GM21528 (cell line): ENCODE results near the gene PEX11G.

Experiments
- ATAC-seq: cut with Tn5 transposase; IDR thresholded peaks from one replicate; pipeline ENCODE4 v1.9.1; 2021; ENCODE audit warnings: mild to moderate bottlenecking, moderate library complexity; ENCODE audit not compliant: unreplicated experiment, low FRiP score

PEX11G gene

DNA sequence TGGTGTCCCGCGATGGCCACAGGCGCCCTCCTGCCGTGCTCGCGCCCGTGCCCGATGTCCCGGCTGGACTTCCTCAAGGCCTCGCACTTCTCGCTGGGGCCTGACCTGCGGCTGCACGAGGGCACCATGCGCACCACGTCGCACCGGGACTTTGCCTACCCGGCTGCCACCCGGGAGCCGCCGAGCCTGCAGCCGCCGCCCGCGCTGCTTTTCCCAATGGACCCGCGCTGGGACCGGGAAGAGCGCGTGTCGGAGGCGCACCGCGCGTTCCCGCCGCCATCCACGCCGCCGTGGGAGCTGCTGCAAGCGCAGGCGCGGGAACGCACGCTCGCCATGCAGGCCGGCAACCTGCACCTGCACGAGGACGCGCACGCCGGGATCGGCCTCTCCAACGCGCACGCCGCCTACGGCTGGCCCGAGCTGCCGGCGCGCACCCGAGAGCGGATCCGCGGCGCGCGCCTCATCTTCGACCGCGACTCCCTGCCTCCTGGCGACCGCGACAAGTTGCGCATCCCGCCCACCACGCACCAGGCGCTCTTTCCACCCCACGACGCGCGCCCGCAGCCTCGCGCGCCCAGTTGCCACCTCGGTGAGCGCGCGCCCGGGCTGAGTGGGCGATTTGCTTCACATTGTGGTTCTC is 12.1 kb upstream of the PEX11G start:
- no peak for ATAC-seq

GRCh38 chr19:7497292-7497691 is 8.5 kb upstream of the PEX11G start:
- no peak for ATAC-seq

GRCh38 chr19:7494416-7495098 is 5.7 kb upstream of the PEX11G start:
- ATAC-seq, result no peak

GRCh38 chr19:7492558-7492957 is 3.7 kb upstream of the PEX11G start:
- ATAC-seq, result no peak

DNA sequence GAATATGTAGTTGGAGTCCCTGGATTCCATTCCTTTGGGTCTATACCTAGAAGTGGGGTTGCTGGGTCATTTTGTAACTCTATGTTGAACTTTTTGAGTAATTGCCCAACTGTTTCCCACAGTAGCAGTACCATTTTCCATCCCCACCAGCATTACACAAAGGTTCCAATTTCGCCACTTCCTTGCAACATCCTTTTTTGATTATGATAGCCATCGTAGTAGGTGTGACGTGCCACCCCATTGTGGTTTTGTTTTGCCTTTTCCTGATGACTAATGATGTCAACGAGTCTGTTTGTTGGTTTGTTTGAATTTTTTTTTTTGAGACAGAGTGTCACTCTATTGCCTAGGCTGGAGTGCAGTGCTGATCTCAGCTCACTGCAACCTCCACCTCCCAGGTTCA is 3.3 kb upstream of the PEX11G start:
- ATAC-seq, result no peak

DNA sequence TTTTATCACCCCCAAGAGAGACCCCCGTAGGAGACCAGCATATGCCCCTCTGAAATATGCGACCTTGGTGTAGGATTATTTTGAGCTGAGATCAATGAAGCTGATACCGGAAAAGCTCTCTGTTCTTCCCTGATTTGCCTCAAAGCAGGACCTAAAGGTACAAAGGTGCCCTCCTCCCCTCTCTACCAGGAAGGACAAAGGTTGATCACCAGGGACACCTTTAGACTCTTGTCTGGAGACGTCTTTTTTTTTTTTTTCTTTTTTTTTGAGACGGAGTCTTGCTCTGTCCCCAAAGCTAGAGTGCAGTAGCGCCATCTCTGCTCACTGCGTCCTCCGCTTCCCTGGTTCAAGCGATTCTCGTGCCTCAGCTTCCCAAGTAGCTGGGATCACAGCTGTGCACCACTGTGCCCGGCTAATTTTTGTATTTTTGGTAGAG is 792 bp upstream of the PEX11G start:
- ATAC-seq, result no peak

DNA sequence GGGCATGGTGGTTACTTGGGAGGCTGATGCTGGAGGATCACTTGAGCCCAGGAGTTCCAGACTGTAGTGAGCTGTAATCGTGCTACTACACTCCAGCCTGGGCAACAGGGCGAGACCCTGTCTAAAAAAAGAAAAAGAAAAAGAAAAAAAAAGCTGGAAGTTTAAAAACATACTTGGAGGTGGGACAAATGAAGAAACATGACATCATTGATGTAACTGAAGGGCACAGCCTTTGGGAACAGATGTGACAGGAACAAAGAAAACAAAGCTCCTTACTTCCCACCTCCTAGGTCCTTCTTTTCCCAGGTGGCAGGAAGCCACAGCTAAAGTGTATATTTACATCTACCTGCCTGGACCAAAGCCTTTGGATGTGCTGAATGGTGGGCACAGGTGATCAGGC is 1.9 kb downstream of the PEX11G start:
- no peak for ATAC-seq

DNA sequence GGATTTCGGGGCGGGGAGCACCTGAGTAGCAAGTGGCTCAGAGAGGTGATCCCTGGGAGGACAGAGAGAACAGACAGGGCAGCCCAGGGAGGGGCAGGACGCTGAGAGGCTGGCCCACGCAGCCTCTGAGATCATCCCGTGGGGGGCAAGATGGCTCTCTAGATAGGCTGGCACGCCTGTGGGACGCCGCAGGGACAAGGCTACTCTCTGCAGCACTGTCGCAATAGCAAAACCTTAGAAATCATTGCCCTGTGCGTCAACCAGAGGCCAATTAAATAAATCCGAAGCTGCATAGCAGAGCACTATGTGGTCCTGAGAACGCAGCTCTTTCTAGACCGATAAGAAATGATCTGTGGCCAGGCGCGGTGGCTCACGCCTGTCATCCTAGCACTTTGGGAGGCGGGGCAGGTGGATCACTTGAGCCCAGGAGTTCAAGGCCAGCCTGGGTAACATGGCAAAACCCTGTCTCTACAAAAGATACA is 5.1 kb downstream of the PEX11G start:
- ATAC-seq, result no peak

DNA sequence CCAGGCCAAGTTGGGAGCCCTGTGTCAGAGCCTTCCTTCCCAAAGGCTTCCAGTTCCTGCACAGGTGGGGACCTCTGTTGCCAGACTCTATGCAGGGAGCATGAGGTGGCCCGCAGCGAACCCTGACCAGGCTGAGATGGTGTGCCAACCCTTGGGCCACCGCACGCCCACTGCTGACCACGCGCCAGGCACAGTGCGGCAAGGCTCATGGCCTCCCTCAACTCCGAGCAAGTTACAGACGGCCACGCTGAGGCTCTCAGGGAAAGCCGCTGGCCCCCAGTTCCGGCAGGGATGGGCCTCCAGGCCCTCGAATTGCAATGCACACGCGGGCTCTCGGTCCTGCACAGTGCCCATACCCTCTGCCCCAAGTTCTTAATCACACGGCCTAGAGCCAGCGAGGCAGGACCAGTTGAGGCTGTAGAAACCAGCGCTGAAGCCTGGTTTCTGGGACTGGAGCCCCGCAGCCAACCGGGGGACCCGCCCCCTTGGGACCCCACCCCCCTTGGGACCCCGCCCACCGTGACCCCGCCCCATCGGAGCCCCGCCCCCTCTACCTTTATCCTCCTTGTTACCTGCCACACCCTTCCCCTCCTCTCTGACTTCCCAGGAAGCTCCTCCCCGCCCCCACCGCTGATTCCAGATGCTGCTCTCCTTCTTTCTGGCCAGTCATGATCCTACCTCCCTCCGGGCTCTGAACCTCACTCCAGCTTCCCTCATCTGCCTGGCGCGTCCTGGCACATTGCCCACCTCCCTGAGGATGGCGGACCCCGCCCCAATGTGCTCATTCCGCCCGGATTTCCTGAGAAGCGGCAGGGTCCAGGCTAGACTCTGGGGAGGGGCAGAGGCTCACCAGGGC is 6.0 kb downstream of the PEX11G start:
- no peak for ATAC-seq

- ATAC-seq, result no peak
These were observed 7.9 kb downstream of the PEX11G start for GRCh38 chr19:7480970-7481255.

DNA sequence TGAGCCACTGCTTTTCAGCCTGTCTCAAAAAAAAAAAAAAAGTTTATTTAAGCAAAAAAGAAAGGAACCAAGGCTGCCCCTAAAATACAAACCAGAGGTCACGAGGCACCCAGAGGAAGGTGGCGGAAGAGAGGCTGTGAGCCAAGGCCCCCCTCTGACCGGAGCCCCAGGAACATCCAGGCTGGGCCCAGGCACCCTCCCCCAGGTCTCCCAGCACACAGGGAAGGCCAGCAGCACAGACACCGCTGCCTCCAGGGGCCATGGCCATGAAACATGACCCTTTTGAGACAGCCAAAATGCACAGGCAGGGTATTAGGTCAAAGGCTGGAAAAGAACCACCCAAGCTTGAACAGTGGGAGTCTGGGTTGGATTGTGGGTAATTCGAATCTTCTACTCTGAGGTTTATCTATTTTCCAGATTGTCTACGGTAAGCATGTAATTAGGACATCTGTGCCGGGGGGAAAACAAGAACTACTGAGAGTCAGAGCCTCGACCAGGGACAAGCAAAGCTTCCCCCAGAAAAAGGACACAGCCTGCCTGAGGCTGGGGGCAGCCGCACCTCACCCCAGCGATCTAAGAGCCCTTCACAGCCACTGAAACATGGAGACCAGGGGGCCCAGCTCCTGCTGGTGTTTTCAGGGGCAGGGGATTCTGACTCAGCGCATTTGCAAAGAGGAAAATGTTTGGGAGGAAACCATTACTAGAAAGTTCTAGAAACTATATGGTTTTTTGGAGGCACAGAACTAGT is 8.4 kb downstream of the PEX11G start:
- no peak for ATAC-seq

- no peak for ATAC-seq
These were observed 10.0 kb downstream of the PEX11G start for GRCh38 chr19:7478843-7479227.

DNA sequence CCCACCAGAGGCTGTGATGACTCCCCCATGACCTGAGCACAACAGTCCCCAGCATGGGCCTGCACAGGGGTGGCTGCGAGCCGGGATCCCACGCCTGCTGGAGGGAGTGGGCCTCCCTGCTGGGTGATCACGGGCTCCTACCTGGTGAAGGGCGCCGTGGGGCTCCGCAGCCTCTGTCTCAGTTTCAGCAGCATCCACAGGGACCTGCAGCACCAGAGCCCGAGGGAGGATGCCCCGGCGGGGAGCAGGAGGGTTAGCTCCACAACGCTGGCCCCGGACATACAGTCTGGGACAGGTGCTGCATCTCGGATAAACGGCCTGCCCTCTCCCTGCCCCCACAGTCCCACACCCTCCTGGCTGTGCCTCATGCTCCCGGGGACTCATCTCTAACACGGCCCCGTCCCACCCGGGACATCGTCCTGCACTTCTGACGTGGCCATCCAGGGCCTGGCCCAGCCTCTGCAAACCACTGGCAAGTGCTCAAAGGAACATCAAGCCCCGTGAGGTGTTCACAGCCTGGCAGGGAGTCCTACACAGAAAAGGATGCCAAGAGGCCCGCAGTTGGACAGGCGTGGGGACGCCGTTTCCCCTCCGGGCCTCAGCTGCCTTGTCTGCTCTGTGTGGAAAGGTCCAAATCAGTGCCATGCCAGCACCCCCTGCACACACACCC is 10.5 kb downstream of the PEX11G start:
- ATAC-seq, result no peak

DNA sequence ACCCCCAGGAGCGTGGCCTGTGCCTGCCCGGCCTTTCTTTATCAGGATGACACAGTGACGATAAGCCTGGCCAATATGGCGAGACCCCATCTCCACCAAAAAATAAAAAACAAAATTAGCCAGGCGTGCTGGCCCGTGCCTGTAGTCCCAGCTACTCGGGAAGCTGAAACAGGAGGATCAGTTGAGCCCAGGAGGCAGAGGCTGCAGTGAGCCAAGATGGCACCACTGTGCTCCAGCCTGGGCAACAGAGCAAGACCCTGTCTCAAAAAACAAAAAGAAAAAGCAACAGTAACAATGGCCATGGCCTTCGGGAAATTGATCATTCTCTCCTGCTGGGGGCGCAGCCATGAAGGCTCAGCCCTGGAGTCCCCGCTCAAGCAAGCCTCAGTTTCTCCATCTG is 11.1 kb downstream of the PEX11G start:
- no peak for ATAC-seq

DNA sequence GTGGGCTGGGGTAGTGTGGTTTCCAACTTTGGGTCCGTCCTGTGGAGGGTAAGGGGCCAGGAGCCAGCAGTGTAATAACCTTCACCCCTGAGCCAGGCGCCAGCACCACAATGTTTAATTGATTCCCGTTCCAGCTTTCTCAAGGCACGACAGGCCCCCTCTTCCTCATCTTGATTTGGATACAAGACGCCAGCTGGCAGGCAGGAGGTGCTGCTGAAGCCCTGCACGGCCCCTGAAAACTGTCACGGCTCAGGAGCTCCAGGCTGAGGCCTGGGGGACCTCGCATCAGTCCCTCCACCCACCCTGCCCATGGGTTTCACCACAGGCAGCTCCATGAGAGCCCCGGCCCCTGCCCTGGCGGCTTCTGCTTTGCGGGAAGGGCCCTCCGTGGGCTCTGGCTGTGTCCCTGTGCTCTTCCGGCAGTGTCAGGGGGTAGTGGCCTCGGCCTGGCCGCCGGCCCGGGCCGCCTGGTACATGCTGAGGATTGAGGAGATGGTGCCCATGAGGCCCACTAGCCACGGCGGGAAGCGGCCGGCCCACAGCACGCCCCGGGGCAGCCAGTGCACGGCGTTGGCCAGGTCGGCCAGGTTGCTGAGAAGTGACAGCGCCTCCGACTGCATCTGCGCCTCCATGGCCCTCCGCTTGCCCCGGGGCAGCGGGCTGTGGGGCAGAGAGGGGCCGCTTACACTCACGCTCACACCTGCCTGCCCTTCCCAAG is 11.9 kb downstream of the PEX11G start:
- ATAC-seq, result no peak

DNA sequence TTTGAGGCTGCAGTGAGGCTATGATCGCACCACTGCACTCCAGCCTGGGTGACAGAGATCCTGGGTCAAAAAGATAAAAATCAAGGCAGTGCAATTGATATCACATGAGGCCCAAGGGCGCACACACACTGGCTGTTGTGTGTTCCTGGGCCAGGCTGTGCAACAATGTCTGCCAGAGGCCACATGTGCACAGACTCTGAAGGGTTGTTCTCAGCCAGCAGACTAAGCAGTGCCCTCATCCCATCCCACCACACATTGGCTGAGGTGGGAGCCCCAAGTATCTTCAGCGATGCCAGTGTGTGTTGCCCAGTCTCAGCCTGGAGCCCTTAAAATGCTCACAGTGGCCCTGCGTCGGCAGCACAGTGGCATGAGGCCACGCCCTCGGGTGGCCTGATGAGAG is 12.6 kb downstream of the PEX11G start:
- ATAC-seq, result no peak

DNA sequence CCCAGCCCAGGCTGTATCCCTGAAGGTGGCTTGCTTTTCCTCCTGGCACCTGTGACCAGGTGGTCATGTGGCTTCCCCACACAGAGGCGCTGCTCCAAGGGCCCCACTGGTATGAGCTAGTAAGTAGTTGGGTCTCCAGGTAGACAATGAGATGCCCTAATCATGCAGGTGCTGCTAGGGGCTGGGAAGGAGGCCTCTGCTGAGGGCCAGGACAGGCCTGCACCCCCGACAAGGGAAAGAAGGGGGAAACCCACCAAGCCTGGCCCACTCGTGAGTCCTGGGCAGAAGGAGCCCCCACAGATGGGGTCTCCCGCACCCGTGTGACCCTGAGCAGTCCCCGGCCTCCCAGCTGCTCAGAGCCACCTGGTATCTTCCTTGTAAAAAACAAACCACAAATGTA is 13.2 kb downstream of the PEX11G start:
- no peak for ATAC-seq

DNA sequence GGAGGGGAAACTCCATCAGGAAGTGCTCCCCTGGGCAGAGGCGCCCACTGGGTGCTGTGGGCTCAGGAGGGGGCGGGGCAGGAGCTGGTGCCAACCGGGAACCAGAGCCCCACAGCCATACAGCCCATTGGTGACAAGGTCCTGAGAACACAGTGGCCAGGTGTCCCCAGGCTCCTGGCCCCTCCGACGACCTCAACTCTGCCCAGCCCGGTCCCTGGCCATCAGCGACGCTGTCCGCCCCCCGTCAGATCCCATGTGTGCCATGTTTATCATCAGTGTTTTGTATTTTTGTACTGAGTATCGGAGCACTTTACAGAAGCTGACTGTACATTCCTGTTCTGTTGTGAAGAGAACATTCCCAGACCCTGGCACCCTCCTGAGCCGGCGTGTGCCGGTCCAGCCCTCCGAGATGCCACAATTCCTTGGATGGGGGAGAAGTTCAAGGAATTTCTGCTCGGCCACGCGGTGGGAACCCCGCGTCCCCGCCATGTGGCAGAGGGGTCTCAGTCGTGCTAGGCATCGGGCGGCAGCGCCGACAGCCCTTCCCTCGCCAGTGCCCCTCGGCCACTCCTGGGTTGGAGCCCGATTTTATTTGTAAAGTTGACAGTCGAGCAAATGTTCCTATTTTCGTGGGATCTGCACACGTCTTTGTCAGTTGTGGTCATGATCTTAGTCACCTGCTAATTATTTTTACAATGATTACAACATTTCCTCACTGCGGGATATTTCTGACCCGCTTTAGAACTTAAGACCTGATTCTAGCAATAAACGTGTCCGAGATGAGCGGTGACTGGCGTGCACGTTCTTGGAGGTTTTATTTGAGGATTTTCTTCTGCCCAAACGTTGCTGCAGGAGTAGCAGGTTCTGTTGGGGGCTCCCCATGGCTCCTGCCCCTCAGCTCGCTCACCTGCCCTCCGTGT is 16.9 kb downstream of the PEX11G start:
- ATAC-seq, result no peak
